PC-3 (cell line): ENCODE results near the gene IZUMO1. TPM values are rescaled to one million over a fixed set of nuclear protein-coding genes. Genes with fewer than 3 reads are reported as not detected.

Experiments used
- ATAC-seq: fragments of 200-7000 bp; cut with Tn5 transposase; 2 replicates; pipeline ENCODE4 v1.9.1; 2020; ENCODE audit warnings: mild to moderate bottlenecking, moderate library complexity
- BruUV-seq: library from RNA; stranded (reverse); fragments of 400-500 nt; replicated peaks from 2 replicates; lab custom pipeline; 2021; lab: Mats Ljungman, UMichigan
- CTCF ChIA-PET: fragments of 300-600 bp; sonication (Branson Sonifier 250); formaldehyde crosslinking; loops from one replicate; lab custom pipeline; 2022; ENCODE audit warnings: antibody characterized with exemption; lab: Charles Lee
- POLR2A ChIA-PET: fragments of 300-600 bp; sonication (Branson Sonifier 250); formaldehyde crosslinking; loops from one replicate; lab custom pipeline; 2022; ENCODE audit warnings: antibody characterized with exemption; ENCODE audit not compliant: unreplicated experiment; lab: Charles Lee
- DNase-seq: peaks from one replicate; pipeline ENCODE4 v3.0.0-alpha.2; 2015
- H2AFZ ChIP-seq: fragments of 300-600 bp; sonication (generic); 2 replicates; pipeline ENCODE4 v1.6.0; 2016; ENCODE audit warnings: antibody characterized with exemption, low read length
- H3F3A ChIP-seq: fragments of 300-600 bp; sonication (generic); one replicate; pipeline ENCODE4 v1.6.0; 2017; ENCODE audit warnings: antibody characterized with exemption, low read length, control low read depth, mild to moderate bottlenecking; ENCODE audit not compliant: unreplicated experiment
- H3K27ac ChIP-seq: fragments of 300-600 bp; sonication (generic); 2 replicates; pipeline ENCODE4 v1.5.1; 2016; ENCODE audit warnings: mild to moderate bottlenecking, low read length
- H3K27me3 ChIP-seq: fragments of 300-600 bp; sonication (generic); 2 replicates; pipeline ENCODE4 v1.6.1; 2016; ENCODE audit warnings: low read length, mixed read lengths
- H3K36me3 ChIP-seq: fragments of 300-600 bp; sonication (generic); 2 replicates; pipeline ENCODE4 v1.6.1; 2016; ENCODE audit warnings: low read depth, mixed run types, low read length, mixed read lengths
- H3K4me1 ChIP-seq: fragments of 300-600 bp; sonication (generic); 2 replicates; pipeline ENCODE4 v1.5.1; 2016; ENCODE audit warnings: low read length; ENCODE audit not compliant: insufficient read depth
- H3K4me2 ChIP-seq: fragments of 300-600 bp; sonication (generic); 2 replicates; pipeline ENCODE4 v1.6.0; 2016; ENCODE audit warnings: low read length
- H3K4me3 ChIP-seq: fragments of 300-600 bp; sonication (generic); 2 replicates; pipeline ENCODE4 v1.5.1; 2016; ENCODE audit warnings: mild to moderate bottlenecking, low read length, mixed read lengths
- H3K79me2 ChIP-seq: fragments of 300-600 bp; sonication (generic); 2 replicates; pipeline ENCODE4 v1.6.1; 2017; ENCODE audit warnings: low read length, mixed read lengths
- H3K9ac ChIP-seq: fragments of 300-600 bp; sonication (generic); 2 replicates; pipeline ENCODE4 v1.6.0; 2016; ENCODE audit warnings: mild to moderate bottlenecking, low read length
- H3K9me2 ChIP-seq: fragments of 300-600 bp; sonication (generic); replicated peaks from 2 replicates; pipeline ENCODE4 v1.6.1; 2016; ENCODE audit warnings: mixed run types, low read length, mixed read lengths
- H3K9me3 ChIP-seq: fragments of 300-600 bp; sonication (generic); 2 replicates; pipeline ENCODE4 v1.6.1; 2016; ENCODE audit warnings: low read length, mixed read lengths
- H4K20me1 ChIP-seq: fragments of 300-600 bp; sonication (generic); 2 replicates; pipeline ENCODE4 v1.6.1; 2016; ENCODE audit warnings: low read length, mixed read lengths
- CTCF ChIP-seq: fragments of 300-600 bp; sonication (generic); conservative IDR thresholded peaks from 2 replicates; pipeline ENCODE4 v1.5.1; 2017; ENCODE audit warnings: antibody characterized with exemption, low read depth, mild to moderate bottlenecking, low read length
- EZH2 ChIP-seq: fragments of 300-600 bp; sonication (generic); IDR thresholded peaks from one replicate; pipeline ENCODE4 v1.6.1; 2017; ENCODE audit warnings: antibody characterized with exemption, mild to moderate bottlenecking, low read length; ENCODE audit not compliant: unreplicated experiment
- EZH2phosphoT487 ChIP-seq: fragments of 300-600 bp; sonication (generic); IDR thresholded peaks from 2 replicates; pipeline ENCODE4 v1.6.1; 2018; ENCODE audit warnings: mild to moderate bottlenecking, antibody characterized with exemption, low read length, borderline replicate concordance
- intact Hi-C: fragments of 100-400 bp; cut with micrococcal nuclease; formaldehyde crosslinking; loops from 2 replicates; pipeline ENCODE4 v1.9.0; 2023
- total RNA-seq: library from RNA; depleted of rRNA; stranded (reverse); fragments of >200 nt; gene quantifications from 2 replicates; pipeline ENCODE4 v1.2.3, GENCODE V29; 2014

IZUMO1 gene
- total RNA-seq, 1 experiment from 2014 or later, result not detected

- CTCF ChIA-PET, result no interaction called here
- Histone ChIP-seq H3K9me2 (no peaks in the 10 kb centered on the region), H3F3A (no peaks in the 10 kb centered on the region), H3K27ac (no peak overlapping the region), H3K9ac (no peak overlapping the region), H2AFZ (no peak overlapping the region), H3K36me3 (no peaks in the 10 kb centered on the region), H3K9me3 (no peaks in the 10 kb centered on the region), H3K79me2 (no peaks in the 10 kb centered on the region), H3K4me1 (no peaks in the 10 kb centered on the region; the same call in 1 of the 2 replicates), H4K20me1 (no peaks in the 10 kb centered on the region), H3K4me2 (no peak overlapping the region), H3K4me3 (no peak overlapping the region), H3K27me3 (no peaks in the 10 kb centered on the region)
- intact Hi-C loops, result no loop called here
- POLR2A ChIA-PET, result no interaction called here
- no TSS peak for BruUV-seq
- DNase-seq (no peak), ATAC-seq (no peak)
- TF ChIP-seq EZH2, result no peak
- no peak for TF ChIP-seq EZH2phosphoT487
- no peak for TF ChIP-seq CTCF
Measured at GRCh38 chr19:48742096-48742495, 4.6 kb downstream of the IZUMO1 start.

GRCh38 chr19:48741129-48741999 lies 5.3 kb downstream of the IZUMO1 start:
- H3K27ac ChIP-seq, result no peak overlapping the region
- ChIA-PET CTCF (no interaction called here), POLR2A (no interaction called here)
- no peaks in the 10 kb centered on the region for H3K9me2 ChIP-seq
- no peak for TF ChIP-seq CTCF
- no peak for TF ChIP-seq EZH2phosphoT487
- TF ChIP-seq EZH2, result no peak
- no peak overlapping the region for H3K4me3 ChIP-seq
- no peak overlapping the region for H2AFZ ChIP-seq
- no peaks in the 10 kb centered on the region for H3K9me3 ChIP-seq
- ATAC-seq (no peak), DNase-seq (no peak)
- H3K4me1 ChIP-seq, result no peaks in the 10 kb centered on the region; the same call in 1 of the 2 replicates
- intact Hi-C loops, result no loop called here
- H3F3A ChIP-seq, result no peaks in the 10 kb centered on the region
- H3K79me2 ChIP-seq, result no peaks in the 10 kb centered on the region
- no TSS peak for BruUV-seq
- no peaks in the 10 kb centered on the region for H4K20me1 ChIP-seq
- H3K36me3 ChIP-seq, result no peaks in the 10 kb centered on the region
- no peak overlapping the region for H3K4me2 ChIP-seq
- H3K27me3 ChIP-seq, result no peaks in the 10 kb centered on the region
- no peak overlapping the region for H3K9ac ChIP-seq
